Measurements from ENCODE around the gene ACOT12.
"Not testable (repeated sequence)": the region's sequence is repeated elsewhere in the genome, so short reads cannot be mapped to it uniquely, and the experiment has no call there.

Gene ACOT12

DNA sequence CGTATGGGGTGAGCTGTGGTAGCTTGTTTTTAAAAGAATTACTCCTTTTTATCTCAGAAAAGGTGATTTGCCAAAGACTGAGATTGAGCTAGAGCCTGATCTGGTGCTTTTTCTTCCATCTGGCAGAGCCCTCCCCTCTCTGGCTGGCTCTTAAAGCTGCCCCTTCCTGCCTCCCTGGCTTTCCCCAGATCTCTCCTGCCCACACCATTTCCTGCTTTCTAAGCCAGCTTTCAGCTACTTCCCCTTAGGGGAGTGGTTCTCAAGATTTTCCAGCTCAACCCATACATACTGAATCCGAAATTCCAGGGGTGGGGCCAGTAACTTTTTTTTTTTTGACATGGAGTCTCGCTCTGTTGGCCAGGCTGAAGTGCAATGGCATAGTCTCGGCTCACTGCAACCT, 4.8 kb upstream of the ACOT12 start:
- no peak for DNase-seq

DNA sequence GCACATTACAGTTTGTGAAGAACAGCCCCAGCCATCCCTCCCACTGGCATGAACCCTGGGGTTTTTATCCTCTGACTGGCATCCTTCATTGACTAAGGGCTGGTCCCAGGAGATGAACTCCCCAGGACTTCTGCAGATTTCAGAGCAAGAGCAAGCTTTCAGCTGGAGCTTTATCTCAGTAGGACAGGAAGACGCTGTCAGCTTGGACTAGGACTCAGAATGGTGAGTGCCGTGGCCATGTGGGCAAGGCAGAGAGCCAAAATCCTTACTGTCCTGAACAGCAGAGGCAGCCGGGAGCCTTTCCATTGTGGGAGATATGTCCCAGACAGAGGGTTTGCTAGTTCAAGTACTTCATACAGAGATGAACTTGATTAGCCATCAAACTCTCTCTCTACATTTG, 3.2 kb upstream of the ACOT12 start:
- no peak for DNase-seq

DNA sequence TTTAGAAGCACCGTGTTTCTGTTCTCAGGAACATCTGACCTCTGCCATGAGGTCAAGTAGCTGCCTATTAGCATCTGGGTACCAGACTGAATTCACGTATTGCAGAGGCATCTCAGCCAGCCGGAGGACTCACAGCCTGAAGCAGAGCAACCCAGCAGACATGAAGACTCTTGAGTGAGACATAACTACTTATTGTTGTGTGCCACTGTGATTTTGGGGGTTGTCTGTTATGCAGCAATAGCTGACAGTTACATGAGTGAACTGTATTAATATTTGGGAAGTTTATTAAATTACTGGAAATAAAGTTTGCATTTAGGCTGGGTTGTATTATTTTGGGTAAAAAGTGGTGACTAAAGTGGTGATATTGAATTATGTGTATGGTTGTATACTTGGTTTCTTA, 1.3 kb upstream of the ACOT12 start:
- DNase-seq = no peak

- DNase-seq = no peak
These were observed 528 bp downstream of the ACOT12 start for GRCh38 chr5:81393430-81393782.

DNA sequence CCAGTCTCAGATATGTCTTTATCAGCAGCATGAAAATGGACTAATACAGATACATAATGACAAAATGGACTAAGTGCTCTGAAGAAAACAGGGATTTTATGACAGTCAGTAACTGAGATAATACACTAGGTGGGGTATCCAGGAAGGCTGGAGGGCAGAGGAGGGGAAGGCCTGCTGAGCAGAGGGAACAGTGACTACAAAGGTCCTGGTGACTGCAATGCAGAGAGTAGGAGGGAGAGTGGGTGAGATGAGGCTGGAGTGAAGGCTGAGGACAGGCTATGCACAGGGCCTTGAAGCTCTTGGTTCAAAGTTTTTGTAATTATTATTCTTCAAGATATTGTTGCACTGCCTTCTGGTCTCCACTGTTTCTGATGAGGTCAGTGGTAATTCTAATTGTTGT, 4.9 kb downstream of the ACOT12 start:
- no peak for DNase-seq

- no peak for DNase-seq
These were observed 5.8 kb downstream of the ACOT12 start for GRCh38 chr5:81388169-81388568.

DNA sequence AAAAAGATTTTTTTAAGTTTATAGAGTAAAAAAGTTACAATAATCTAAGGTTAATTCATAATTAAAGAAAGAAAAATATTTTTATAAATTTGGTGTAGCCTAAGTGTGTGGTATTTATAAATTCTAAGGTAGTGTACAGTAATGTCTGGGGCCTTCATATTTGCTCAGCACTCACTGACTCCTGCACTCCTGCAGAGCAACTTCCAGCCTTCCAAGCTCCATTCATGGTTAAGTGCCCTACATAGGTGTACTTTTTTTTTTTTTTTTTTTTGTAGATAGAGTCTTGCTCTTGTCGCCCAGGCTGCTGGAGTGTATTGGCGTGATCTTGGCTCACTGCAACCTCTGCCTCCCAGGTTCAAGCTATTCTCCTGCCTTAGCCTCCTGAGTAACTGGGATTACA, 10.1 kb downstream of the ACOT12 start:
- DNase-seq = no peak

GRCh38 chr5:81371354-81371876, 22.5 kb downstream of the ACOT12 start:
- DNase-seq = no peak

DNA sequence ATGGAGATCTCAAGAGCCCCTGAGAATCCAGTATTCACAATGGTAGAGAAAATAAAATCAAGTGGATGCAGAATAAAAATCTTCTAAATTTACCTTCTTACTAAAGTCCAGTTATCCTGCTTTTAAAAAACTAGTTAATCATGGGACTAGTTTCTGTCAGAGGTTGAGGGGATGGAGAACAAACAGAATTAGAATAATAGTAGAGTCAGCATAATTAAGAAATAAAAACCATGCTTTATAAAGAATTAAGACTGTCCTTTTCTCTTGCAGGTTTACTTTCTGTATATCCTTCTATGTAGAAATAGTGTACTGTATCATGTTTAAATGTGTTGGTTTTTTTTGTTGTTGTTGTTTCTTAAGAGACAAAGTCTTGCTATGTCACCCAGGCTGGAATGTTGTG, 23.0 kb downstream of the ACOT12 start:
- no peak for DNase-seq

- no peak for DNase-seq
These were observed 28.4 kb downstream of the ACOT12 start for GRCh38 chr5:81365541-81365940.

GRCh38 chr5:81363093-81363871, 30.7 kb downstream of the ACOT12 start:
- no peak for DNase-seq

GRCh38 chr5:81361600-81361999, 32.3 kb downstream of the ACOT12 start:
- no peak for DNase-seq

DNA sequence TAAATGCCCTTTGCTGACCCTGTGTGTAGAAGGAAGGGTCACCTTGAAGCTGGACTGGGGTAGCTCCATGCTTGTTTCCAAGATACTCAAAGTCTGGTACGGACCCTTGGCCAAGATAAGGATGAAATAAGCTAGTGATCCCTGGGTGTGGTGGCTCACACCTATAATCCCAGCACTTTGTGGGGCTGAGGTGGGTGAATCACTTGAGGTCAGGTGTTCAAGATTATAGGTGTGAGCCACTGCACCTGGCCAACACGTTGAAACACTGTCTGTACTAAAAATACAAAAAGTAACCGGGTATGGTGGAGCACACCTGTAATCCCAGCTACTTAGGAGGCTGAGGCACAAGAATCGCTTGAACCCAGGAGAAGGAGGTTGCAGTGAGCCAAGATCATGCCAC, 33.3 kb downstream of the ACOT12 start:
- DNase-seq = no peak

DNA sequence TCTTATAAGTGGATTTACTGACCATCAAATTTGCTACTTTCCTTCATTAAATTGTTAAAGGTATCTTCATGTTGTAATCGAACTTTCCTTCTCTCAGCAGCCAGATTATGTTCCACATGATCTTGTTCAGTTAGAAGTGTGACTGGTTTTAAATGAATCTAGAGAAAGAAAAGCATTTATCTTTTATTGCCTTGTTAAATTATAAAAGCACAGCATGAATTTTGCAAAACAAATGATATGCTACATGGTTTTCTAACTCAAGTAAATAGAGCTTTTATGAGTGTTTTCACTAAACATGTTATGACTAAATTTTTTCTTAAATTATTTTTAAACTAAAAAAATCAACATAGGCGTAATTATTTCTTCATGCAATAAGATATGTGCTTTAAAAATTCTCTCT, 34.1 kb downstream of the ACOT12 start:
- no peak for DNase-seq

DNA sequence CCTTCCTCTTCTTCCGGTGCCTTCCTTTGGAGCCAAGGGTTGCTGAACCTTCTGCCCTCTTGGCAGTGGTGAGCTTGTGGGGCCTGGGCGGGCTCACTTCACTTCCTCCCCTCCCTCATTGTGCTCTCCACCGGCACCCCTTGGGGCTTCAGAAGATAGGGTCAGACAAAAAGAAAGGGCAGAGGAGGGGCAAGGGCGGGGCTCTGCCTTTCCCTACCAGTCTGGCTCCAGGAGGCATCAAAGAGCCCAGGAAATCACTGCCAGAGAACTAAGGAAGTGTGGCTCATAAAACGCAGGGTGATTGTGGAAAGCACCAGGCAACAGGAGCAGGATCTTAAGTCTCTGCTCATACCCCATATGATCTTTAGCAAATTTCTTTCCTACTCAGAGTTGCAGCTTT, 34.8 kb downstream of the ACOT12 start:
- DNase-seq = no peak

- DNase-seq = no peak
These were observed 38.4 kb downstream of the ACOT12 start for GRCh38 chr5:81355291-81356251.

- no peak for DNase-seq
These were observed 39.8 kb downstream of the ACOT12 start for GRCh38 chr5:81354093-81354492.

GRCh38 chr5:81353189-81353588, 40.7 kb downstream of the ACOT12 start:
- no peak for DNase-seq

DNA sequence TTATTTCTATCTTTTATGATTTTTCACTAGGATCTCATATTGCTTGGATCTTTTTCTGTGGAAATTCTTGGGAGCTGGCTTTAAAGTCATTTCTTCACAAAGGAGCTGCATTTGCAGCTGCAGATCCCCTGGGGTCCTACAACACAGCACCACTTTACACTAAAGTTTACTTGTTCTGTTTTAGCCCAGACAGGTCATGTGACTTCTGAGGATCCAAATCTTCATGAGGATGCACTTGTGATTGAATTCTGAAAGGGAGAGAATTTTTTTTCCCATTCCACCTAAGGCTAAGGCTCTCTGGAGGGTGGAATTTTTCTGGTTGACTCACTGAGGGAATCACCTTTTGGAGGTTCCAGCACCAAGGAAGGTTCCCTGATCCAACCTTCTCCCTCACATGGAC, 43.4 kb downstream of the ACOT12 start:
- DNase-seq = no peak

DNA sequence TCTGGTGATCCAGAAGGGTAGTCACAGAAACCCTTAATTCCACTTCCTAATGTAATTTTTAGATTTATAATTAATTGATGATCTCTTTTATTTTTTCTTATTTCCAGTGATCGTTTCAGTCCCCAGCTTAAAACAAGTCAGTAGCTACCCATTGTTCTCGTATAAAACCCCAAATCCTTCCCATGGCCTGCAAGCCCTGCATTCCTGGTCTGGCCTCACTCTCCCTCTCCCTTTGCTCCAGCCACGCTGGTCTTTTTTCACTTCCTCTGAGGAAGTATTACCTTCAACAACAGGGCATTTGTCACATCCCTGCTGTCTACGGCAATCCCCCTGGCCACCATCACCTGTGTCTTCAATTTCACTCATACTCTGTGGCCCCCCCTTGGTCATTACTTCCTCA, 44.8 kb downstream of the ACOT12 start:
- no peak for DNase-seq

GRCh38 chr5:81345411-81346003, 48.4 kb downstream of the ACOT12 start:
- DNase-seq = no peak

GRCh38 chr5:81344736-81345135, 49.2 kb downstream of the ACOT12 start:
- DNase-seq = no peak

DNA sequence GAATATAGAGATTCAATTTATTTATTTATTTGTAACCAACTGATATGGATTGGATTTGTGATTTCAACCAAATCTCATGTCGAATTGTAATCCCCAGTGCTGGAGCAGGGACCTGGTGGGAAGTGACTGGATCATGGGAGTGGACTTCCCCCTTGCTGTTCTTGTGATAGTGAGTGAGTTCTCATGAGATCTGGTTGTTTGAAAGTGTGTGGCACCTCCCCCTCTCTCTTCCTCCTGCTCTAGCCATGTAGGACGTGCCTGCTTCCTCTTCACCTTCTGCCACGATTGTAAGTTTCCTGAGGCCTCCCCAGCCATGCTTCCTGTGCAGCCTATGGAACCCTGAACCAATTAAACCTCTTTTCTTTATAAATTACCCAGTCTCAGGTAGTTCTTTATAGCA, 55.7 kb downstream of the ACOT12 start:
- not testable (repeated sequence) for DNase-seq

GRCh38 chr5:81337803-81338202, 56.1 kb downstream of the ACOT12 start:
- DNase-seq = no peak

Measured in kidney glomerular epithelial cell (primary cell).